Ascending aorta (tissue), 2 donors: Measurements from ENCODE around the gene GABARAP. TPM values are rescaled to one million over a fixed set of nuclear protein-coding genes. Genes with fewer than 3 reads are reported as not detected.

Source experiments
- DNase-seq, 2 donors: peaks; one replicate each; pipeline ENCODE4 v3.0.0-alpha.2; 2019; ENCODE audit warnings: low spot score in 2 of 2
- H3K27ac ChIP-seq, 2 donors: fragments of 200-600 bp; sonication (generic); one replicate each; pipeline ENCODE4 v1.5.1; 2016 to 2017; ENCODE audit warnings: mild to moderate bottlenecking in 1 of 2
- H3K27me3 ChIP-seq: fragments of 200-600 bp; sonication (generic); one replicate; pipeline ENCODE4 v1.5.1; 2017
- H3K36me3 ChIP-seq, 2 donors: fragments of 200-600 bp; sonication (generic); one replicate each; pipeline ENCODE4 v1.5.1; 2016
- H3K4me1 ChIP-seq, 2 donors: fragments of 200-600 bp; sonication (generic); one replicate each; pipeline ENCODE4 v1.5.1; 2016 to 2017; ENCODE audit warnings: mild to moderate bottlenecking in 1 of 2
- H3K4me3 ChIP-seq, 2 donors: fragments of 200-600 bp; sonication (generic); one replicate each; pipeline ENCODE4 v1.5.1; 2016 to 2017; ENCODE audit warnings: mild to moderate bottlenecking in 1 of 2
- H3K9me3 ChIP-seq, 2 donors: fragments of 200-600 bp; sonication (generic); one replicate each; pipeline ENCODE4 v1.5.1; 2016
- intact Hi-C: fragments of 100-400 bp; cut with DNase I; formaldehyde crosslinking; loops from one replicate; pipeline ENCODE4 v1.15.1; 2023
- total RNA-seq: library from RNA; depleted of rRNA; stranded (reverse); fragments of >200 nt; gene quantifications from one replicate; pipeline ENCODE4 v1.1.0, GENCODE V29; 2016
- TF ChIP-seq, protein P1 (sequence below), 3 experiments: fragments of 200-600 bp in 2 of 3; fragments of 450-650 bp in 1 of 3; sonication (generic) in 2 of 3; IDR thresholded peaks; one replicate each; pipeline ENCODE4 v1.5.1; 2016 to 2019; ENCODE audit warnings: antibody characterized with exemption in 3 of 3, mild to moderate bottlenecking in 1 of 3, moderate library complexity in 1 of 3

The GABARAP gene
- total RNA-seq, 1 donor from 2014 or later = 422 TPM

DNA sequence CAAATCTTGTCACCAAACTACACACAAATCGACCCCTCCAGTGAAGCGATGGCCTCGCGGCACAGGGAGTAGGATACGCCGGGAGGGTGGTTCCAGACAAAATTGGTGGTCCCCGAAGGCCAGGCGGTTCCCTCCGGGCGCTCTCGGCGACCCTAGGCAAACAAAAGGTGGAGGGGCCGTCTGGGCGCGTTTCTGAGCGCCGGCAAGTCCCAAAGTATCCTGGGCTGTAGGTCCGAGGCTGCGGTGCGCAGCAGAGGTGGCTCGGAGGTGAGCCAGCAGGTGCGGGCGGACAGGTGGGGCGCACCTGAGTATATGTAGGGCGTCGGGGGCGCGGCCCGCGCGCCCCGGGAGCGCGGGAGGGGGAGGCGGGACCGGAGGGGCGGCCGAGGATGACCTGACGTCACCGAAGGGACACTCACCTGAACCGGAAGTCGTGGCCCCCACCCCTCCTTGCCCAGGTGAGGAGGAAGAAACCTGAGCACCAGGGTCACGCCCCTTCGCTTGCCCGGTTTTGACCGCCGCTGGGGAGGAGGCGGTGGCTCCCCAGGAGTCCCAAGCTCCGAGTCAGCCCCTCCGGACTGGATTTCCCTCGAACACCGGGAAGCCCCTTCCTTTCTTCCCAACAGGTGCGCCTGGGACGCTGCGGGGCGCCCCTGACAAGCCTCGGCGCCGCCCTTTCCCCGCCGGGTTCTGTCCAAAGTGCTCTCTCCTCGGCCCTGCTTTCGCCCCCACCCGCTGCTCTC, 20.1 kb upstream of the GABARAP start, which contains the start of gene CLDN7:
TSS of gene CLDN7 (minus strand) at position 287 of the 743 bp plus-strand sequence. CDS start 435 bp downstream, outside the sequence.
- Histone ChIP-seq H3K36me3 (peaks cover 0 to 26% of the 10 kb centered on the region in 2 donors), H3K4me3 (peak within 1 kb of the TSS; percentile 35 to 53), H3K9me3 (no peaks in the 10 kb centered on the region), H3K4me1 (peaks cover 8 to 13% of the 10 kb centered on the region in 2 donors), H3K27me3 (peaks cover 17% of the 10 kb centered on the region), H3K27ac (no peak within 1 kb of the TSS)
- no peak for DNase-seq
- intact Hi-C loops = no loop called here
- TF ChIP-seq, protein P1, sequence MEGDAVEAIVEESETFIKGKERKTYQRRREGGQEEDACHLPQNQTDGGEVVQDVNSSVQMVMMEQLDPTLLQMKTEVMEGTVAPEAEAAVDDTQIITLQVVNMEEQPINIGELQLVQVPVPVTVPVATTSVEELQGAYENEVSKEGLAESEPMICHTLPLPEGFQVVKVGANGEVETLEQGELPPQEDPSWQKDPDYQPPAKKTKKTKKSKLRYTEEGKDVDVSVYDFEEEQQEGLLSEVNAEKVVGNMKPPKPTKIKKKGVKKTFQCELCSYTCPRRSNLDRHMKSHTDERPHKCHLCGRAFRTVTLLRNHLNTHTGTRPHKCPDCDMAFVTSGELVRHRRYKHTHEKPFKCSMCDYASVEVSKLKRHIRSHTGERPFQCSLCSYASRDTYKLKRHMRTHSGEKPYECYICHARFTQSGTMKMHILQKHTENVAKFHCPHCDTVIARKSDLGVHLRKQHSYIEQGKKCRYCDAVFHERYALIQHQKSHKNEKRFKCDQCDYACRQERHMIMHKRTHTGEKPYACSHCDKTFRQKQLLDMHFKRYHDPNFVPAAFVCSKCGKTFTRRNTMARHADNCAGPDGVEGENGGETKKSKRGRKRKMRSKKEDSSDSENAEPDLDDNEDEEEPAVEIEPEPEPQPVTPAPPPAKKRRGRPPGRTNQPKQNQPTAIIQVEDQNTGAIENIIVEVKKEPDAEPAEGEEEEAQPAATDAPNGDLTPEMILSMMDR (IDR thresholded peaks at IDR 0.05) = no peak

GRCh38 chr17:7261379-7262191, 19.3 kb upstream of the GABARAP start:
- no peaks in the 10 kb centered on the region for H3K9me3 ChIP-seq
- intact Hi-C loops = no loop called here
- TF ChIP-seq, protein P1 (IDR thresholded peaks at IDR 0.05) = no peak
- DNase-seq = no peak
- H3K27me3 ChIP-seq = peaks cover 17% of the 10 kb centered on the region
- H3K4me1 ChIP-seq = peaks cover 8 to 13% of the 10 kb centered on the region in 2 donors
- peaks cover 3 to 33% of the 10 kb centered on the region in 2 donors for H3K36me3 ChIP-seq
- H3K27ac ChIP-seq = no peak overlapping the region
- peak overlapping the region; percentile 35 to 53 for H3K4me3 ChIP-seq

- TF ChIP-seq, protein P1 (IDR thresholded peaks at IDR 0.05) = no peak
- Histone ChIP-seq H3K27me3 (peaks cover 17% of the 10 kb centered on the region), H3K4me3 (peak overlapping the region; percentile 35 to 53), H3K9me3 (no peaks in the 10 kb centered on the region), H3K27ac (no peak overlapping the region), H3K4me1 (peaks cover 8 to 13% of the 10 kb centered on the region in 2 donors), H3K36me3 (peaks cover 9 to 41% of the 10 kb centered on the region in 2 donors)
- DNase-seq = no peak
- intact Hi-C loops = no loop called here
These were observed 18.6 kb upstream of the GABARAP start for GRCh38 chr17:7260651-7261378.

GRCh38 chr17:7260151-7260550, 17.9 kb upstream of the GABARAP start:
- intact Hi-C loops = no loop called here

DNA sequence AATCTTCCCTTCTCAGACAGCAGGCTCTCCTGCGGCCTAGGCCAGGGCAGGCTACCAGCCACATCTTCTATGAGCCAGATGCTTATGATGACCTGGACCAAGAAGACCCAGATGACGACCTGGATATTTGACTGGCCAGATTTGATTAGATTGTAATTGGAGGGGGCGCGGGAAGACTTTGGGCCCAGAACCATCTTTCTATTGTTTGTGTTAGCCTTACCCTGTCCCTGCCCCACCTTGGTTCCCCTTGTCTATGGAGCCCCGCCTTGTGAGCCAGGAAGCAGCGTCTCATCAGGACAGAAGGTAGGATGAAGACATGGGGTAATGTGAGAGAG, 17.3 kb upstream of the GABARAP start:
- Histone ChIP-seq H3K27me3 (peaks cover 17% of the 10 kb centered on the region), H3K36me3 (peaks cover 22 to 52% of the 10 kb centered on the region in 2 donors), H3K4me3 (no peak overlapping the region), H3K27ac (no peak overlapping the region), H3K4me1 (peaks cover 8 to 13% of the 10 kb centered on the region in 2 donors), H3K9me3 (no peaks in the 10 kb centered on the region)
- no peak for DNase-seq
- intact Hi-C loops = no loop called here
- TF ChIP-seq, protein P1 (IDR thresholded peaks at IDR 0.05) = no peak

More at GRCh38 chr17:7260151-7260550, 17.9 kb upstream of the GABARAP start:
- Histone ChIP-seq H3K4me1 (peaks cover 8 to 13% of the 10 kb centered on the region in 2 donors), H3K27ac (no peak overlapping the region), H3K4me3 (no peak overlapping the region), H3K9me3 (no peaks in the 10 kb centered on the region), H3K36me3 (peaks cover 16 to 48% of the 10 kb centered on the region in 2 donors), H3K27me3 (peaks cover 17% of the 10 kb centered on the region)
- TF ChIP-seq, protein P1 (IDR thresholded peaks at IDR 0.05) = no peak
- no peak for DNase-seq
